Activated CD4-positive, alpha-beta T cell treated with anti-CD3 and anti-CD28 coated beads, Interleukin-2, amount 50 U/mL, for 24 hours (primary cell): ENCODE results near the gene SLC1A2.
"Not testable (repeated sequence)": the region's sequence is repeated elsewhere in the genome, so short reads cannot be mapped to it uniquely, and the experiment has no call there.

ENCODE experiments used
- DNase-seq, 2 donors: peaks; one replicate each; pipeline ENCODE4 v3.0.0-alpha.2; 2020; ENCODE audit warnings: low read depth in 1 of 2, low spot score in 1 of 2

Gene SLC1A2

DNA sequence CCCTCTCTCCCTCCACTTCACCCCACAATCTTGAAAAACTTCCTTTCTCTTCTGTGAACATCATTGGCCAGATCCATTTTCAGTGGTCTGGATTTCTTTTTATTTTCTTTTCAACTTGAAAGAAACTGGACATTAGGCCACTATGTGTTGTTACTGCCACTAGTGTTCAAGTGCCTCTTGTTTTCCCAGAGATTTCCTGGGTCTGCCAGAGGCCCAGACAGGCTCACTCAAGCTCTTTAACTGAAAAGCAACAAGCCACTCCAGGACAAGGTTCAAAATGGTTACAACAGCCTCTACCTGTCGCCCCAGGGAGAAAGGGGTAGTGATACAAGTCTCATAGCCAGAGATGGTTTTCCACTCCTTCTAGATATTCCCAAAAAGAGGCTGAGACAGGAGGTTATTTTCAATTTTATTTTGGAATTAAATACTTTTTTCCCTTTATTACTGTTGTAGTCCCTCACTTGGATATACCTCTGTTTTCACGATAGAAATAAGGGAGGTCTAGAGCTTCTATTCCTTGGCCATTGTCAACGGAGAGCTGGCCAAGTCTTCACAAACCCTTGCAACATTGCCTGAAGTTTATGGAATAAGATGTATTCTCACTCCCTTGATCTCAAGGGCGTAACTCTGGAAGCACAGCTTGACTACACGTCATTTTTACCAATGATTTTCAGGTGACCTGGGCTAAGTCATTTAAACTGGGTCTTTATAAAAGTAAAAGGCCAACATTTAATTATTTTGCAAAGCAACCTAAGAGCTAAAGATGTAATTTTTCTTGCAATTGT, 188.1 kb downstream of the SLC1A2 start:
- DNase-seq, result no peak

DNA sequence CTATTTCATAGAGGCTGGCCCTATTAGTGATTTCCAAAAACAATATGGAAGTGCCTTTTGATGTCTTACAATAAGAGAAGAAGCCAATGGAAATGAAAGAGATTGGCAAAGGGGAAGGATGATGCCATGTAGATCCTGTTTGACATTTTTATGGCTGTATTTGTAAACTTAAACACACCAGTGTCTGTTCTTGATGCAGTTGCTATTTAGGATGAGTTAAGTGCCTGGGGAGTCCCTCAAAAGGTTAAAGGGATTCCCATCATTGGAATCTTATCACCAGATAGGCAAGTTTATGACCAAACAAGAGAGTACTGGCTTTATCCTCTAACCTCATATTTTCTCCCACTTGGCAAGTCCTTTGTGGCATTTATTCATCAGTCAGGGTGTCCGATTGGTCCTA, 189.0 kb downstream of the SLC1A2 start:
- DNase-seq, result no peak

DNA sequence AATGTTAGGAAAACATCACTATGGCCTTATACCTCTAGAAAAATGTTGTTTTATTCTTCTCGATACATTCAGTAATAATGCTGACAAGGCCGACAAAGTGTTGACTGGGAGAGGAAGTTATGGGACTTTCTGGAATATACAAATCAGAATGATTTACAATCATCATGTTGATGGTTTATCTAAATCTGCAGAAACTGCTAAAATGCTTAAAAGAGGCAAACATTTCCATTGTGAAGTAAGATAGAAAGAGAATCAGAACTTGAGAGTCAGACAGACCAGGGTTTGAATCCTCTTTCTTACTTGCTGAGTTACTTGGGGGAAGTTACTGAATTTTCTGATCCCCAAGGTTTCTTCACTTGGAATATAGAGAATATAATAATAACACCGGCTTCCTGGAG, 191.0 kb downstream of the SLC1A2 start:
- no peak for DNase-seq

DNA sequence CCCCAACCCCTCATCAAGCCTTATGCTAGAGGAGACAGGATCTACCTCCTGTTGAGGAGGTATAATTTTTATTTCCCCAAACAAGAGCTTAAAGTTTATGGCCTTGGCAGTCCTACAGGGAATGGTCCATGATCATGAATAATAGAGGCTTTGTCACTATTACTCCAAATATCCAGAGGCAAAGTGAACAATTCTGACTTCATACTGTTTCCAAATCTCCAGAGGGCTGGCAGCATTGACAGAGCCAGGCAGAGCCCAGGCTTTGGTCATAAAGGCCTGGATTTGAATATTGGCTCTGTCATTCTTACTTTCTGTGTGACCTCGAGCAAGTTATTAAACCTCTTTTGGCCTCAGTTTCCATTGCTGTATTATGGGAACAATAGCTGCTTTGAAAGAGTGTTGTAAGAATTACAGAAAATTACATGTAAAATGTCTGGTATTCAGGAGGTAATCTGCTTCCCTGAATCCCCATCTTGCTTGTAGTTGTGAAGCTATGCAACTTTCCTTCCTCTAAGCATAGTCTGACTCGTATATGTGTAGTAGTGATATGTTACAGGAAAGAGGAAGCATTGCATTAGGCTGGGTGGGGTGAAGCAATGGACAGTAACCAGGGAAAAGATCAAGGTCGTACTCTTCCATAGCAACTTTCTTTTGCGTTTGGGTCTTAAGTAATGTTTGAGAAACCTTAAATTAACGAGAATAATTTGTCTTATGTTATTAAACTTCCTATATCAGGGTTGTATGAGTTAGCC, 191.6 kb downstream of the SLC1A2 start:
- no peak for DNase-seq

DNA sequence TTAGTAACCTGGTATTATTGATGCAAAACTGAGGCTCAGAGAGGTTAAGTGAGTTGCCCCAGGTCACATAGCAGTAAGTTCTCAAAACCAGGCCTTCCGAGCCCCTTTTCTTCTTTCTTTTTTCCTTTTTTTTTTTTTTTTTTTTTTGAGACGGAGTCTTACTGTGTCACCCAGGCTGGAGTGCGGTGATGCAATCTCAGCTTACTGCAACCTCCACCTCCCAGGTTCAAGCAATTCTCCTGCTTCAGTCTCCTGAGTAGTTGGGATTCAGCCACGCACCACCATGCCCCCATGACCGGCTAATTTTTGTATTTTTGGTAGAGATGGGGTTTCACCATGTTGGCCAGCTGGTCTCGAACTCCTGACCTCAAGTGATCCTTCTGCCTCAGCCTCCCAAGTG, 192.6 kb downstream of the SLC1A2 start:
- not testable (repeated sequence) for DNase-seq

DNA sequence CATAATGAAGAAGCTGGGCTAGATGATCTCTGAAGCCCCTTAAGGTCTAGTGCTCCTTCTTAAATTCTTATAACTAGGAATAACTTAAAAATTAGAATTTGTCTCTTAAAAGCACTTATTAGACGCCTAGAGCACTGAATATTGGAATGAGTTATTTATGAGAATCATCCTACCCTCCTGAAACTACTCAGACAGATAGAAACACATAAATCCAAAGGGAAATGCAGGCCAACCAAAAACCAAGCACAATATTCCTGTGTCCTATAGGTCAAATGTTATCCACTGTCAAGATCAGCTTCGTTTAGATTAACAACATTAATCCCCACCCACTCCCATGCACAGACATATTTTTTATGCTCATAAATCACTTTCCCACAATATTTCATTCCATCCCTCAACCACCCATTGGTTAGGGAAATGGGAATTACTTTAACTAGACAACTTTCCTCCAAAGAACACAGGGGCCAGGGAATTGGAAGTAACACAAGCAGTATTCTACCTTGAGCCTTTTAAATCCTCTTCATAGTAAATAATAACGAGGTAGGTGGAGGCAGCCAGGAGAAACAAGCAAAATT, 193.3 kb downstream of the SLC1A2 start:
- no peak for DNase-seq

DNA sequence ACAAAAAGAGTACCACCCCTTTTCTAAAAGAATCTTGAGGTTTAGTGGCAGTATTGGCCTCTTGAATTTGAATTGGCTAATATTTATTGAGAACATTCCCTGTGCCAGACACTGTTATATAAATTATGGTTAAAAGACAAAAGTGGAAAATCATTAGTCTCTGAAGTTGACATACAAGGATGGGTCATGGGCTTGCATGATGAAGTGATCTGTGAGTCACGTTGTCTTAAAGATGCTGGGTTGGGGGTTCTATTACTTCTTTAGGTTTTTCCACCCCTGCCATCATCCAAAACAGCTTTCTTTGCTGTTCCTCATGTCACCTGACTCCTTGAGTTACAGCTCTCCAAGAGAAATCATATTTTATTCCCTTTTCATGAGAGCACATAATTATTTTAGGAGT, 195.4 kb downstream of the SLC1A2 start:
- no peak for DNase-seq

DNA sequence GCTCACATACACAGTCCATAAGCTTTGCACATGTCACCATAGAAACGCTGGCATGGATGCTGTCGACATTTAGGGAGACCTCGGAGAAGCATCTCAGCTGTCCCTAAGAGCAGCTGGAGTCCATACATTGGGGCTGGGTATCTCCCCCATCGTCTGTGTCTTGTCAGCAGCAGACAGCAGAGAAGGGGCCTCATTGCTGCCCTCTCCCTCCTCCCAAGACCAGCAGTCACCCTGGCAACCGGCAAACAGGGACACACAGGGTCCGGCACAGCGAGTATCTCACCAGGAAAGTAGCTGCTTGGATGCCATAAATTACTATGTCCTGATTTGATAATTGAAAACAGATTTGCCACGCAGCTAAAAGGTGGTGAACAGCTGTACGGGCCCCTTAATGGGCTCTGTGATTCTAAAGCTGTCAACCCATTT, 196.0 kb downstream of the SLC1A2 start:
- DNase-seq, result no peak

DNA sequence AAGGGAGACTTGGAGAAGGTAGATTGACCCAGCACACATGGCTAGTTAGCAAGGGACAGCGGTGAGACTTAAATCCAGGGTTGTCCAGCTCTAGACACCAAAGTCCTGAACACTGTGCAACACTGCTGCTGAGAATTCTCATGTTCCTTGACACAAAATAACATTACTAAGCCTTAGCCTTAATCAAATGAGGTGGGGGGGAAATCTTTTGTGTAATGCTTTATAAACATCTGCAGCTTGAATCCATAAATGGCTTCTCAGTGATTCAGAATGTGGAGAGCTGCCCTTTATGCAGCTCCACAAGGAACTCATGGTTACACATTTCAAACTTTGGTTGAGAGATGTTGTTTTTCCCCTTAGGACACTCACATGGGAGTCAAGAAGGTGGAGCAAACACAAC, 200.4 kb downstream of the SLC1A2 start:
- DNase-seq, result no peak

DNA sequence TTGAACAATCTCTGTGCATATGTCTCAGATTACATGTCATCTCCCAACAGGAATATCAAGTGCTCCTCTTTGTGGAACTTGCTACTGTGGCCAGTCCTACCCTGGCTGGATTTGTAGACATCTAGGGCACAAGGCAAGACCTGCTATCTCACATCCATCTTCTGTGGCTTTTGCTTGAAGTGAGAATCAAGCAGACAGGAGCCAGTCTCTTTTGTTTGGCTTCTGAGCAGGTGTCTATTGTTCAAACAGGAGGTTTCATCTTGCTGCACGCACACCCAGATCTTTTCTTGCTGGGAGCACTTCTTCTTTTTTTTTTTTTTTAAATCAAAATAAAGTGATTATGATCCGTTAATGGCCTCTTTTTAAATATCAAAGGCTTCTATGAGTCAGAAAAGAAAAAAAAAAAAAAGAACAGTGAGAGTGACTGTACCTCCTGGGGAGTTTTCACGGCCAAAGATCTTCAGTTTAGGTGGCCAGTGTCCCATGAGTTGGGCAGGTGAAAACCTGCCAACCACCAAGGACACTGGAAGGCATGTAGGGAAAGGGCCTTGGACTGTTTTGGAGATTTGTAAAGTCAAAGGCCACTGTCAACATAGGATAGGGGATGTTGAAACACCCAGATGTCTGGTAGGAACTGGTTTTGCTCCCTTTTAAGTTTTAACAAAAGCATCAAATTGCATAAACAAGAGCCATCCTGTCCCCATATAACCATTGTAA, 202.2 kb downstream of the SLC1A2 start:
- DNase-seq, result no peak

DNA sequence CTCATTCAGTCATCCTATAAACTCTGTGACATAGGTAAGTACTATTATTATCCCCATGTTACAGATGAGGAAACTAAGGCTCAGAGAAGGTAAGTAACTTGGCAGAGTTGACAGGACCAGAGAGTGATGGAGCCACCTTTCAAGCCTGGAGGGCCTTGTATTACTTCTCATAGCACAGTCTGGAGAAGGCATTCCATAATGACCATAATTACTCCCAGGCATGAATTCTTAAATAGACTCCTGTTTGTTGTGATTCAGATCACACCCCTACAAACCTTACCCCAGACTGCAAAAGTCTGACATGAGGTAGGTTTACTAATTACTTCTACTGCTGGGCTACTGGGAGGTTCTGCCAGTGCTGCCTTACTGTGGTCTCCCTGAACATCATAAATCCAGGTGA, 203.4 kb downstream of the SLC1A2 start:
- DNase-seq, result no peak

DNA sequence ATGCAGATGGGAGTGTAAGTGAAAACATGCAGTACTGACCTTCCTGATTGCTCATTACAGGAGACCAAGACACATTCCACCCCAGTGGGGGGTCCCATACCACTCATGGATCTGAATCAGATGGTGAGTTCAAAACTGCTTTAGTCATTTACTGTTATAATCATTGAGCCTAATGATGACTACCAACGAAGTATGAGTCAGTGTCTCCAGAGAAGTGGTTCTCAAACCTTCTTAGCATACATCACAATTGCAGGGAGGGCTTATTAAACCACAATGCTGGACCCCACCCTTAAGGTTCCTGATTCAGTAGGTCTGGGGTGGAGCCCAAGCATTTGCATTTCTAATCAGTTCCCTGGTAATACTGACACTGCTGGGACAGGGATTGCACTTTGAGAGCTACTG, 204.6 kb downstream of the SLC1A2 start:
- peak in 1 of 2 donors; percentile 54 for DNase-seq

DNA sequence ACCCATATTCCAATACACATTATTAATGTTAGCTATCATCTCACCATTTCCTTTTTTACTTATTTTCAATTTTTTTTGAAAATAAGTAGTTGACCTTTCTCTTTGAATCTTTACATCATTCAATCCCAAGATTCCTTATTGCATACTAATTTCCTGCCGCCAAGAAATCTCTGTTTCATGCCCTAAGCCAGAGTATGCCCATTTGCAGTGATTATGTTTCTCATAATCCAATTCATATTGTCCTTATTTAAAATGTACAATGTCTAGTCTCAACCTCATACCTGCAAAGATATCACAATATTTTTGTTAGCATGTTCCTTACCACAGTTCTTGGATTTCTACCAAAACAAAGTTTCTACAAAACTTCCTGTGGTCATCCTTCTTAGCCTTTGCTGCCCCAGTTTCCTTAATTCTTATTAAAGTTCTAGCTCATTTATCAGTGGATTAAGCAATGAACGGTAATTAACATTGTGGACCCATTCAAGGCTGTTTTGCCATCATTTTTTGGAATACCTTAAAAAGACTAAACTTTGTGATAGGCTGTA, 205.1 kb downstream of the SLC1A2 start:
- no peak for DNase-seq

DNA sequence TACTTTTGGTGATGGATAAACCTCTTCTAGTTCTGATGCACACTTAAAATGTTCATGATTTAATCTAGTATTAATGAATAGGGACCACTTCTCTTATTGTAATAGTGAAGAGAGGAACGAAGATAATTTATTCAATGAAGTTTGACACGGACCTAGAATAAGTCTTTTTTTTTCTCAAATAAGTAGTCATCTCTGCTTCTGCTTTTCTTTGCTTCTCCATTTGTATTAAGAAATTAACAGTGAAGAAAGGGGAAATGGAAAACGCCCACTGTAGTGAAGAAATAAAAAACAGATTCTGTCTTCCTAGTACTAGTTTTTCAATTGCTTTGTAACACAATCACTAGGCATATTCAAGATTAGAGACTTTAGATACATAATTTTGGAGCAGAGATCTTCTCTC, 207.4 kb downstream of the SLC1A2 start:
- no peak for DNase-seq

DNA sequence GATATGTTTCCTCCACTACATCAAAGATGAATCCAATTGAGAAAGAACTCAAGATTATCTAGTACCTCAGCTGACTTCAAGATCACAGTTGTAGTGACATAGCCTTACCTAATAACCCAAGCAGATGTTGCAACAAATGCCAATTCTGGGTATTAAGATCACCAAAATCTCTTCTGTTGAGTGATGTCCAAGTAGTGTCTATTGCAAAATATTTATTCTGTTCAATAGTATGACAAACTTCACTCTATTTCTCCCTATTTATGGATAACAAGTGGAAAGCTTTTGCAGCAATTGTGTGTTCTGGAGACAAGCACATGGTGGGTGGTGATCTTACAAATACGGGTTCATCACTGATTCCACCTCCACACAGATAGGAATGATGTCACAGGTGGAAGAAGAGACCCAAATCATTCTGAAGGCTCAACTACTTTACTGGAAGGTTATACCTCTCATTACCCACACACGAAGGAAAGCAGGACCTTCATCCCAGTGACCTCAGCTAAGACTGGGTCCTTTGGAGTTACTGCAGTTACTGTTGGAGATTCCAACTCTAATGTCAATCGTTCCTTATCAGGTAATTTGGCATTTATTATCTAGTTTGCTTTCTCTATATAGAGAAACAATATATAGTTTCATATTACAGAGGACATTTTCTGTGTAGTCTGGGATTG, 208.3 kb downstream of the SLC1A2 start:
- DNase-seq, result no peak

DNA sequence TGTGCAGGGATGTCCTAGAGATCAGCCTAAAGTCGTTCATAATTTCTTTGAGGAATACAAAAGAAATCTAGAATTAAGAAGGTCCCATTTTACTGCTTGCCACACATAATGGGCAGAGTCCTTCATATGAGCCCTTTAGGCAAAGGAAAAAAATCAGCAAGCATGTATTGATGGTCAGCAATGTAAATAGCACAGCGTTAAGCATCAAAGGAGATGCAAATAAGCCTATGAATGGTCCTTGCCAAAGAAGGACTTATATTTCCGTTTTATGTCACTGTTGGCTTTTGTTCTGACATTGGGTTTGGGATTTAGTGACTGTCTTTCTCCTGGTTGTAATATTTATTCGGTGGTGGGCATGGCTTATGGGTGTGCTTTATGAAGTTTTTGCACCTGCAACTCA, 210.6 kb downstream of the SLC1A2 start:
- no peak for DNase-seq

DNA sequence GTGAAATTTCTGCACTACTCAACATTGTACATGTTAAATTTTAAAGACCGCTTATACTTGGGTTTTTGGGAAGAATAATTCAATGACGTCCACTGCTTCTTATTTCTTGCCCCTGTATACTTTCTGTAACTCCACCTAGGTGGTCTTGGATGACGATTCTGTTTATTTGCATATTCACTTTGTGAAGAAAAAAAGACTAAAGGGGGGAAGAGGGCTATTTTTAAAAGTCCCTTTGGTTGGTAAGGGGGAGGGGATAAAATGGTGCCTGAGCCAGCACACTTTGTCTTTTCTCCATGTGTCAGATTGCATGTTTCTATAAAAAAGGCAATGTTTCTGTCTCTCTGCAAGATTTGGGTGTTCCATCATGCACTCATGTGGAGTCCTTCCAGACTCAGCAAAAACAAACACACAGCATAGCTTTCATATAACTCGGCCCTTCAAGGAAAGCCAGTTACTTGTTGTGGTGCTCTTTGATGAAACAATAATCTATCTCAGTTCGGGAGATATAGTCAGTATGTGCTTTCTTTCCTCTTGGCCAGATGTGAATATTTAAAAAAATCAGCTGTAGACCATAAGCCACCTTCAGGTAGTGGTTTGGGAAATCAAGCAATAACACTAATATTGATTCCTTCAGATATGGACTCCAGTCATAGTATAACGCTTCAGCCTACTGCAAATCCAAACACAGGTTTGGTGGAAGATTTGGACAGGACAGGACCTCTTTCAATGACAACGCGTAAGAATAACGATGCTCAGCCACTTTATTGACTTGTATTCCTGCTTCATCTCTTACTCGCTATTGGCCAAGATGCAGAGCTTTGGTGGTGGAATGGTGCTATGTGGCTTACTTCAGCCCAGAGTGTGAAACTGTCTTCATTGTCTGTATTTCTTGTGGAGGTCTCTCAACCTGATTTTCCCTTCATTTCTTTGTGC, 211.6 kb downstream of the SLC1A2 start:
- no peak for DNase-seq

DNA sequence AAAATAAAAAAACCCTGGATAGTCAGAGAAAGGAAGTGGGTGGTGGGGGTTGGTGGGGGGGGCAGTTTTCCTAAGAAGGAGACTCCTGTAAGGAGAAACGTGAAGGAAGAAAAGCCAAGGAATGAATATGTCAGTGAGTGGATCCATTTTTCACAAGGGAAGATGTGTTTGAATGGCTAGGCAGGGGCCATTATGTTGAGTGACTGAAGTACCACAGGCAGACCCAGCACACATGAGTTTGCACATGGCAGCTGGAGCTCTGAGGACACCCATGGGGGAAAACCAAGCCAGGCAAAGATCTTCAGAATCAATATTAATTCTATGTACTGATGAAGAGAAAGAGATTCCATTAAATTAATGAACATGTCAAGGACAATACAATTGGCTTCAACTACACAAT, 212.7 kb downstream of the SLC1A2 start:
- no peak for DNase-seq

DNA sequence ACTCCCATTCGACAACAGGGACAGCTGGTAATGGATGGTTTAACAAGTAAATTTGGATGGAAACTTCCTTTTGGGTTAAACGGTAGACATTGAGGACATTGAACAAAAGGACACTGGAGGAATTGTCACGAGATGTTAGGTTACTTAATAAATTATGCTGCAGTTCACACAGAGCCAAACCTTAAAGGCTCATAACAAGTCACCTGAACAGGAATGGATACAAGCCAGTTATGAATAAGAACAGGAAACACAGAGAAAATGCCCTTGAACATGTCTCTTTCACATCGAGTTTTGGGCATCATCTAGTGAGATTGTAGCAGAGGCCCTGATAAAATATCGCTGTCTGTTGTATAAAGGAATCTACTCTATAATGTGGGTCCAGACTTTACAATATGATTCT, 214.7 kb downstream of the SLC1A2 start:
- DNase-seq, result no peak
